Prostate gland (tissue), 2 donors: ENCODE measurements around the gene GRIK2.

Experiments used
- CTCF ChIP-seq, 4 experiments: fragments of 200-600 bp in 2 of 4; fragments of 450-650 bp in 2 of 4; sonication (generic) in 2 of 4; IDR thresholded peaks; 1 replicate in 3 of 4; 2 replicates in 1 of 4; pipeline ENCODE4 v1.5.1; 2016 to 2019; ENCODE audit warnings: antibody characterized with exemption in 4 of 4, mild to moderate bottlenecking in 2 of 4, moderate library complexity in 2 of 4
- POLR2A ChIP-seq: fragments of 450-650 bp; IDR thresholded peaks from one replicate; pipeline ENCODE4 v1.6.1; 2016; ENCODE audit warnings: antibody characterized with exemption, mild to moderate bottlenecking
- POLR2AphosphoS5 ChIP-seq: sonication (generic); formaldehyde crosslinking; IDR thresholded peaks from one replicate; pipeline ENCODE4 v1.6.1; 2017; ENCODE audit warnings: antibody characterized with exemption

- no peak for TF ChIP-seq POLR2A
- no peak for TF ChIP-seq CTCF (IDR thresholded peaks at IDR 0.05)
- no peak for TF ChIP-seq POLR2AphosphoS5
Observed at GRCh38 chr6:101666256-101666655, 272.7 kb downstream of the GRIK2 start.
